Stimulated activated CD8-positive, alpha-beta memory T cell treated with anti-CD3 and anti-CD28 coated beads, Interleukin-7, amount 100 ng/mL, for 24 hours (primary cell): Measurements from ENCODE around the gene USP36.

Source experiments
- DNase-seq: peaks from one replicate; pipeline ENCODE4 v3.0.0-alpha.2; 2020; ENCODE audit warnings: low read depth

Gene USP36

DNA sequence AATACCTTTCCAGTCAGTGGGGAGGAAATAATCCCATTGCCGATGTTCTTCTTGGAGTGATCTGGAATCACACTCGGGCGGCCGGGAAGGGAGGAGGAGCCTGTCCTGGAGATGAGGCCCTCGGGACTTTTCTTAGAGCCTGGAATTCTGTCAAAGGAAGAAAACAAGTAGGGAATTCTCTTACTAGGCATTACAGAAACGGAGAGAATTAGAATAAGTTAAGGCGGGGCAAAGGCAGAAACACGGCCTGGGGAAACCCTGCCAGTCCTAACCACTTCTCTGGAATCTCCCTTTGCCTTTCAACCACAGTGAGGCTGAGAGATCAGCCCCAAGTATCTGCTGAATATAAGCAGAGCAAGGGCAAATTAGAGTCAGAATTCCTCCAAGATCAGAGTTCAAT lies 27.8 kb downstream of the USP36 start:
- no peak for DNase-seq

GRCh38 chr17:78808163-78808562 lies 32.5 kb downstream of the USP36 start:
- no peak for DNase-seq

- no peak for DNase-seq
Measured at GRCh38 chr17:78806451-78806850, 34.2 kb downstream of the USP36 start.

DNA sequence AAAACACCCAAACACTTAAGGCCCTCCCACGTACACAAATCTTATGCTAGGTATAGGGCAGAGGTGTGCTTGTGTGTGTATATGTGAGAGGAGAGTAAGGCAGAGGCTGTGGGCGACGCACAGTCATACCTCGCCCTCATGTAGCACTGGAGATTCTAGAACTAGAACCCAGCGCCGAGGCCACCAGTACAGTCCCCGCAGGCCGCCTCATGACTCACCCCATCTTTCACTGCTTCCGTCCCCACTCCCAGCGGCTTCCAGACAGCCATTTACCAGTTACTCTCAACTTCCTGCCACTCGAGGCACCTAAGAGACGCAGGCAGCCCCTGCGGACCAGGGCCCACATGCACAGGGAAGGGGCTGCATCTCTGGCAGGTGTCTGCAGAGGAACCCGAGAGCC lies 35.3 kb downstream of the USP36 start:
- peak; percentile 35 for DNase-seq

GRCh38 chr17:78804777-78805176 lies 35.8 kb downstream of the USP36 start:
- DNase-seq, result no peak

DNA sequence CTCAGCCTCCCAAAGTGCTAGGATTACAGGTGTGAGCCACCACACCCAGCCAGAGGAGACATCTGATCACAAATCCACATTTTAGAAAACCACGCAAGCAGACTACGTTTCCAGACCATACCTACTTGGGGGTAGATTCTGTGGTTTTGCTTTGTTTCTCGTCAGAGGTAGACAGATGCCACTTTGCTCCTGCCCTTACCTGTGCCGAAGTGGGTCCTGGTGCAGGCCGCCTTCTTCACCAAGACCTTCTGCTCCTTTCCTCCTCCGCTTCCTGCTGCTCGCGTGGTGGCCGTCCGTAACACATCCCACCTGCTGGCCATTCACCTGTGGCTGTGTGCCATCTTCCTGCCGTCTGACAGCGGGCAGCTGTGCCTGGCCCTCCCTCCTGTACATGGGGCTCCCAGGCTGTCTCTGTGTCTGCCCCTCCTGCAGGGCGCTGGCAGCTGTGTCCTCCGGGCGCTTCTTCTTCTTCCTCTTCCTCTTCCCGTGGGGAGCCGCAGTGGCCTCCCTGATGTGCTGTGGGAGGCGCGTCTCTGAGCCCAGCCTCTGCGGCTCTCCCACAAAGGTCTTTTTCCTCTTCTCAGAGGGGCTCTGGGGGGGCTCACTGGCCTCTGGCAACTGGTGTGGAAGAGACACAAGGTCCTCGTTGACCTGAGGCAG lies 37.3 kb downstream of the USP36 start:
- no peak for DNase-seq

DNA sequence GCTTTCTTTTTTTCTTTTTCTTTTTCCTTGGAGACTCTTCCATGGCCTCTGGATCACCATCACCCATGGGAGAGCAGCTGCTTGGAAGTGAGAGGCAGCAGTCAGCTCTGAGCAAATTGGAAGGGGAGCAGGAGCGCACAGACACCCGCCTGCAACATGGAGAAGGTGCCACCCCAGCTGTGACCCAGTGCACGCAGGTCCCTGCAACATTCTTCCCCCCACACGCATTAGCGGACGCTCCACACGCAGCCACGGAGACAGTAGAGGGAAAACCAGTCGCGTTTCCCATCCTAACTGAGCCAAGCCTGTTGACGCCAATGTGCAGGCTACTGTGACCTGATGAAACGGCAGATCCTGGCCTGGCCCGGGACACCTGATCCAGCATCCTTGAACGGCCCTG lies 38.2 kb downstream of the USP36 start:
- no peak for DNase-seq

GRCh38 chr17:78802008-78802407 lies 38.6 kb downstream of the USP36 start:
- no peak for DNase-seq

DNA sequence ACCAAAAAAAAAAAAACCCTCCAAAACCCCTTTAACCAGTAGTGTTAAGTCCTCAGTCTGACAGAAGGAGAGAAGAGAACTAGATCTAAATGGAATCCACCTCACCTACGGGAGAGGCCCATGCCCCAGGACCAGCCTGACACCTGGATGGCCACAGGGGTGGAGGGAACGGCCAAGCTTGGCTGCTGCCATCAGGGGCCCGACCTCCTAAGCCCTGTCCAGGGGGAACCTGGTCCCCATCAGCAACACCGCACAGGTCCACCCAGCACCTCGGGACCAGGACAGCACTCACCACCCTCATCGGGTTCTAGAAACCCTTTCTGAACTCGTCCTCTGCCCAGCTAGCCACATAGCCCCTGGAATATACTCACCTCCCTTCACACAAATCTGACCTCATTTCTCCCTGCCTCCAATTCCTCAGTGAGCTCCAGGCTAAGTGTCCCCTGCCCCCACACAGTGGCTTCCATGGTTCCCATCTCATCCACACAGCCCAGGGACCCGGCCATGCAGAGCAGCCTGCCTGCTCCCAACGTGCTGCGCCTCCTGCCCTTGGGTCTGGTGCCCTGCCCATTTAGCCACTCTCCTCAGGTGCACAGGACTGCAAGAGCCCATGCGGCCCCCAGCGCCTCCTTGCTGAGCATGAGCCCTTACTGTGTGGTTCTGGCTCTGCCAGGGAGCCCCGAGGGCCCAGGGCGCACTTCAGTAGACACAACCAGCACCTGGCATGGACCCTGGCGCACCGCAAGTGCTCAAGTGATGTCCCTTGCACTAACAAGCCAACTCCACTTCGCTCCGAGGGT lies 40.3 kb downstream of the USP36 start:
- no peak for DNase-seq

- no peak for DNase-seq
Measured at GRCh38 chr17:78798695-78799559, 41.7 kb downstream of the USP36 start.

DNA sequence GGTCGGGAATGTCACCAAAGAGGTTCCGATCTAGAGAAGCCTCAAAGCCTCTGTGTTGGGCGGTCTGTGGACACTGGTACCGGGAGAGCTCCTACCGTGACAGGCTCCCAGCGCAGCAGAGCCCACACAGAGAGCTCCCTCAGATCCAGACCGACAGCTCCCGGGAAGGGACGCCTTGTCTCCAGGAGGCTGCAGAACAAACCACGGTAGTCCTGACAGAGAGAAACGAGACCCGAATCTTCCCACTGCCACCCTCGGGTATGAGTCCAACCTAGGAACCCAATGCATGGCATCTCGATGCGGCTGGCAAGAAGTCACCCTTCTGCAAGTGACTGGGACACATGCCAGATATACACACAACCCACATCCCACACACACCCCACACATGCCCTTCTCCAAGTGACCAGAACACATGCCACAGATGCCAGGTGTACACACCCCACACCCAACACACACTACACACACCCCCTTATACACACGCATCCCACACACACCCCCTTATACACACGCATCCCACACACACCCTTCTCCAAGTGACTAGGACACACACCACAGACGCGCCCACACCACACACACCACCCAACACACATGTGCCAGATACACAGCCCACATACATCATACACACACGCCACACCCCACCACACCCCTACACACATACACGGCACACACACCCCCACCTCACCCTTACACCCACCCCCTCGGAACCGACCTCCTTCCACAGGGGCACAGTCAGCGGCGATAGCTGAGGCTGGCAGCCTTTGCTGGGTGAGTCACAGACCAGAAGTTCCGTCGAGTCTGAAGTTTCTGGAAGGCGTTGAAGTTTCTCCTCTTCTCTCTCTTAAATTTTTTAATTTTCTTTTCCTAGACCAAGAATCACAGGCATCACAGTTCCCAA lies 42.7 kb downstream of the USP36 start:
- DNase-seq, result no peak

DNA sequence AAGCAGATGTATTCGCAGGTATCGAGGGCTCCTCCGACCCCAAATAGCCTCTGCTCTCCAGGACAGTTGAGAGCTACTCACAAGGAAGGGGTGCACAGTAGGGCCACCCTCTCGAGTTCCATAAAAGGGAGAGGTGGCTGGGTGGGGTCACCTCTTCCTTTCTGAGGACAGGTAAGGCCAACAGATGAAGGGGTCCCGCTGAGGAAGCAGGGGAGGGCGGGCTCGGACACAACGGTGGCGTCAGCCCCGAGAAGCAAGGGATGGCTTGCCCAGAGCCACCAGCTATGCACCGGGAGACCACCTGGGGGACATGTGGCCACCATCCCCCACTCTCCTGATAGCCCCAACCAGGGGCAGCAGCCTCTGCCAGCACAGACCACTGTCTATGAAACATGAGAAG lies 43.4 kb downstream of the USP36 start:
- DNase-seq, result no peak

GRCh38 chr17:78796517-78796900 lies 44.1 kb downstream of the USP36 start:
- no peak for DNase-seq

DNA sequence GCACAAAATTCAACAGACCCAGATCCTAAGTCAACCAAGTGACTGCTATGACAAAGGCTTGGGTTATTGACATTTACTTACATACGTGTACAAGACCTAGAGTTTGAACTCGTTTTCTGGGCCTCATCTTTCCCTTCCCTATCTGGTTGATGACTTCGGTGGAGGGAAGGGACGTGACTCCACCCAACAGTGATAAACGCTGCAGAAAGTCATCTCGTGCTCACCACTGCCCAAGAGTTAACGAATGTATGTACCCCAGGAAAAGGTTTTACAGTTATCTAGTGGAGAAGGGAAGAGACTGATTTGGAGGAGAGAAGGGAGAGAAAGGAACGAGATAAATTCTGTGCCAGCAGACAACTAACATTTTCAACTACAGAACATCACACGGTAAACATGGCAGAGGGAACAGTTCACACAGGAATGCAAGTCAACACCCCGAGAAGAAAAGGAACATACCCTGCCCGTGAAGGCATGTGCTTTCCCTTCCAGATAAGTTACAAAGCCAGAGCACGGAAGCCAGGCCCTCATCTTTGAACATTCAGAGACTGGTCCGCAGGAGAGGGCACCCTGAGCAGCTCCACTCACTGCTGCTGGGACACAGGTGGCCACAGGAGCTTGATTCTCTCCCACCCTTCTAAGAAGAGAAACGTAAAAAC lies 44.6 kb downstream of the USP36 start:
- no peak for DNase-seq

- DNase-seq, result no peak
Measured at GRCh38 chr17:78794864-78795640, 45.6 kb downstream of the USP36 start.

GRCh38 chr17:78794399-78794798 lies 46.2 kb downstream of the USP36 start:
- no peak for DNase-seq

GRCh38 chr17:78793968-78794367 lies 46.6 kb downstream of the USP36 start:
- no peak for DNase-seq

DNA sequence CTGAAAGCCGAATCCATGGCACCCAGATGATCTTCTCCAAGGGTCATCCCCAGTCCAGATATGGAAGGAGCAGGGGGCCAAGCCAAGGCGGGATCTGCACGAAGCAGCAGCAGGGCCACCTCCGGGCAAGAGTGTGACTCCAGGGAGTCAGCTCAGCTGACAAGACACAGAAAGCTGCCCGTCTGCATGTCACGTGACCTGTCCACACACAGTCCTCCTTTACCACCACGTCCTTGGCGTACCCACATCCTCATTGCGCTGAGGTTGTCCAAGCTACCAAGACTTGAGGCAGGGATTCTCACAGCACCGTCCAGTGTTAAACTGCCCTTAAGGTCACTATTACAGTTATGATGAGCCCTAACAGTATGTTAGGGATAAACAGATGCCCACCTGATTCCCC lies 47.2 kb downstream of the USP36 start:
- DNase-seq, result no peak

DNA sequence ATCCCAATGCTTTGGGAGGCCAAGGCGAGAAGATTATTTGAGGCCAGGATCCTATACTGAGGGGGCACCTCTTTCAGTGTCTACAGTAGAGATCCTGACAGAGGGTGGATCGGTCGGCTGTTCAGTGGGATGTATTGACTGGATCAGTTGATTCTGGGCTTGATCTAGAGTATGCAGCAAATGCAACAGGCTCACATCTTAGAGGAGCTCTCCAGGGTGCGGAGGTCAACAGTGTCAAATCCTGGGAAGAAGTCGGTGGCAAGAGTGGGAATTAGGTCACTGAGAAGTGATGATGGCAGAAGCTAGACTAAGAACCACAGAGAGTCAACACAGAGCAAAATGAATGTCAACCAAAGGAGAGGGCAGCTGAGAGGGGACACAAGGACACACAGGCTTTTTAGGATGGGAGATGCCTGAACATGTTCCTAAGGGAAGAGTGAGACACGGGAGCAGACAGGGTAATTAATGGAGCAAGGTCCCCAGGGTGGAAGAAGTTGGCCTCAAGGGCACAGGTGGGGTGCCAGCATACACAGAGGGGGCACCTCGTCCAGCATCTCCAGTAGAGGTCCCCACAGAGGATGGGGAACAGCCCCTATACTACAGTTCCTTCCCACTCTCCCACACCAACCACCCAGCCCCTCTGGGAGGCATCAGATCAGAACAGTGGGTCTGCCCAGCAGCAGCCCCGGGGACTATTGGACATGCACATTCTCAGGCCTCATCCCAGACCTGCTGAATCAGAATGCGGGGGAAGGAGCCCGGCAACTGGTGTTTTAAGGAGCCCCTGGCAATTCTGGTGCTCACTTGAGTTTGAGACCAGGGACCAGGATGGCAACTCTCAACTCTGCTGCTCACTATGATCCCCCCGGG lies 48.5 kb downstream of the USP36 start:
- DNase-seq, result no peak
